ENCODE data around the gene CNTNAP2.

DNA sequence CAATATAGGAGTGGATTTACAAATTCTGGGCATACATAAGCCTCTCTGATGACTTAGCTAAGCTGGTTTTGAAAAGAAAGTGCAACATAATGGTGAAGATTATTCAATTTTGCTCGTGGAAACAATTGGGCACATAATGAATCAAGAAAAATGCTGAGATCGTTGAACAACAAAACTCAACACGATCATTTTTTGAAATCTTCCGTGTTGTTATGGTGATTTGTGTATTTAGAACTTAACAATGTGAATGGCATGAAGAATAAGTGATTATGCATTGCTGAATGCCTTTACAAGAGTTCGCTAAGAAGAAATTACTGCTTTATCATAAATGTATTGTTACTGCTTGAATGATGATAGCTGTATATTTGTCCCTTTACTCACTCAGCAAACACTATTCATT lies 875.0 kb downstream of the CNTNAP2 start:
- TF ChIP-seq, protein P1, sequence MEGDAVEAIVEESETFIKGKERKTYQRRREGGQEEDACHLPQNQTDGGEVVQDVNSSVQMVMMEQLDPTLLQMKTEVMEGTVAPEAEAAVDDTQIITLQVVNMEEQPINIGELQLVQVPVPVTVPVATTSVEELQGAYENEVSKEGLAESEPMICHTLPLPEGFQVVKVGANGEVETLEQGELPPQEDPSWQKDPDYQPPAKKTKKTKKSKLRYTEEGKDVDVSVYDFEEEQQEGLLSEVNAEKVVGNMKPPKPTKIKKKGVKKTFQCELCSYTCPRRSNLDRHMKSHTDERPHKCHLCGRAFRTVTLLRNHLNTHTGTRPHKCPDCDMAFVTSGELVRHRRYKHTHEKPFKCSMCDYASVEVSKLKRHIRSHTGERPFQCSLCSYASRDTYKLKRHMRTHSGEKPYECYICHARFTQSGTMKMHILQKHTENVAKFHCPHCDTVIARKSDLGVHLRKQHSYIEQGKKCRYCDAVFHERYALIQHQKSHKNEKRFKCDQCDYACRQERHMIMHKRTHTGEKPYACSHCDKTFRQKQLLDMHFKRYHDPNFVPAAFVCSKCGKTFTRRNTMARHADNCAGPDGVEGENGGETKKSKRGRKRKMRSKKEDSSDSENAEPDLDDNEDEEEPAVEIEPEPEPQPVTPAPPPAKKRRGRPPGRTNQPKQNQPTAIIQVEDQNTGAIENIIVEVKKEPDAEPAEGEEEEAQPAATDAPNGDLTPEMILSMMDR (conservative IDR thresholded peaks at IDR 0.05; ENCODE audit: low read depth, low read length) = no peak
- TF ChIP-seq RFX5 (IDR thresholded peaks at IDR 0.05; ENCODE audit: low read depth, low read length) = no peak
- TF ChIP-seq FOS (IDR thresholded peaks at IDR 0.05; ENCODE audit: low read depth, low read length) = no peak
- TF ChIP-seq POLR2A (IDR thresholded peaks at IDR 0.05; ENCODE audit: low read depth, low read length) = no peak
- TF ChIP-seq, protein P2, sequence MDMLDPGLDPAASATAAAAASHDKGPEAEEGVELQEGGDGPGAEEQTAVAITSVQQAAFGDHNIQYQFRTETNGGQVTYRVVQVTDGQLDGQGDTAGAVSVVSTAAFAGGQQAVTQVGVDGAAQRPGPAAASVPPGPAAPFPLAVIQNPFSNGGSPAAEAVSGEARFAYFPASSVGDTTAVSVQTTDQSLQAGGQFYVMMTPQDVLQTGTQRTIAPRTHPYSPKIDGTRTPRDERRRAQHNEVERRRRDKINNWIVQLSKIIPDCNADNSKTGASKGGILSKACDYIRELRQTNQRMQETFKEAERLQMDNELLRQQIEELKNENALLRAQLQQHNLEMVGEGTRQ (IDR thresholded peaks at IDR 0.05; ENCODE audit: low read depth, low read length) = no peak
- no peak for TF ChIP-seq SMC3 (IDR thresholded peaks at IDR 0.05; ENCODE audit: low read depth, low read length)
